ENCODE data around the gene RASGRF2.

The RASGRF2 gene

GRCh38 chr5:81080809-81081460 is 120.8 kb downstream of the RASGRF2 start:
- no peak for TF ChIP-seq CTCF (IDR thresholded peaks at IDR 0.05)
- DNase-seq = no peak
- Histone ChIP-seq H3K4me1 (no peaks in the 10 kb centered on the region), H3K9me3 (peaks cover 0 to 7% (median 0%) of the 10 kb centered on the region in 3 donors), H3K27ac (no peak overlapping the region), H3K27me3 (no peaks in the 10 kb centered on the region), H3K4me3 (no peak overlapping the region), H3K36me3 (no peaks in the 10 kb centered on the region)
- intact Hi-C loops (cut with DNase I; ENCODE audit: low total_unique reads) = no loop called here

DNA sequence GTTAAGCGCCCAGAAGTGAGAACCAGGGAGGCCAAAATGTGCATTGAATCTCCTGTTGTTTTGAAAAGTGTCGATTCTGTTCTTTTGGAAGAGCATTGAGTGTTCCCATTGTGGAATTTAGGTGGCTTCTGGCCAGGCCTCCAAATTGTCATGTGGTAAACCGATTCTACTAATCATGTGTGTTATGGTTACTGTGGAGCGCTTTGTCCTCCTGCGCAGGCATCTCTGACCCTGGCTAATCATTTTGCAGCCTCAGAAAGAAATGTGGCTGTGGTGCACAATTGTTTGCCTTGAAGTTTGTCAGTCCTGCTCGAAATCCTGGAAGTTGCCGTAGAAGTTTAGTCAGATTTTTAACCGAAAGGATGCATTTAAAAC is 121.3 kb downstream of the RASGRF2 start:
- no peak overlapping the region for H3K27ac ChIP-seq
- DNase-seq = no peak
- H3K27me3 ChIP-seq = no peaks in the 10 kb centered on the region
- no peaks in the 10 kb centered on the region for H3K36me3 ChIP-seq
- H3K4me3 ChIP-seq = no peak overlapping the region
- no peak for TF ChIP-seq CTCF (IDR thresholded peaks at IDR 0.05)
- H3K9me3 ChIP-seq = peaks cover 0 to 7% (median 0%) of the 10 kb centered on the region in 3 donors
- intact Hi-C loops (cut with DNase I; ENCODE audit: low total_unique reads) = no loop called here
- H3K4me1 ChIP-seq = no peaks in the 10 kb centered on the region

GRCh38 chr5:81086881-81087281 is 126.7 kb downstream of the RASGRF2 start:
- no peak overlapping the region for H3K27ac ChIP-seq
- H3K27me3 ChIP-seq = no peaks in the 10 kb centered on the region
- H3K9me3 ChIP-seq = no peaks in the 10 kb centered on the region
- H3K36me3 ChIP-seq = no peaks in the 10 kb centered on the region
- DNase-seq = no peak
- no peak for TF ChIP-seq CTCF (IDR thresholded peaks at IDR 0.05)
- intact Hi-C loops (cut with DNase I; ENCODE audit: low total_unique reads) = no loop called here
- H3K4me1 ChIP-seq = no peaks in the 10 kb centered on the region
- no peak overlapping the region for H3K4me3 ChIP-seq

GRCh38 chr5:81091199-81091598 is 131.0 kb downstream of the RASGRF2 start:
- H3K27me3 ChIP-seq = no peaks in the 10 kb centered on the region
- intact Hi-C loops (cut with DNase I; ENCODE audit: low total_unique reads) = no loop called here
- no peaks in the 10 kb centered on the region for H3K4me1 ChIP-seq
- no peaks in the 10 kb centered on the region for H3K9me3 ChIP-seq
- H3K36me3 ChIP-seq = no peaks in the 10 kb centered on the region
- DNase-seq = no peak
- TF ChIP-seq CTCF (IDR thresholded peaks at IDR 0.05) = no peak
- no peak overlapping the region for H3K4me3 ChIP-seq
- H3K27ac ChIP-seq = no peak overlapping the region

DNA sequence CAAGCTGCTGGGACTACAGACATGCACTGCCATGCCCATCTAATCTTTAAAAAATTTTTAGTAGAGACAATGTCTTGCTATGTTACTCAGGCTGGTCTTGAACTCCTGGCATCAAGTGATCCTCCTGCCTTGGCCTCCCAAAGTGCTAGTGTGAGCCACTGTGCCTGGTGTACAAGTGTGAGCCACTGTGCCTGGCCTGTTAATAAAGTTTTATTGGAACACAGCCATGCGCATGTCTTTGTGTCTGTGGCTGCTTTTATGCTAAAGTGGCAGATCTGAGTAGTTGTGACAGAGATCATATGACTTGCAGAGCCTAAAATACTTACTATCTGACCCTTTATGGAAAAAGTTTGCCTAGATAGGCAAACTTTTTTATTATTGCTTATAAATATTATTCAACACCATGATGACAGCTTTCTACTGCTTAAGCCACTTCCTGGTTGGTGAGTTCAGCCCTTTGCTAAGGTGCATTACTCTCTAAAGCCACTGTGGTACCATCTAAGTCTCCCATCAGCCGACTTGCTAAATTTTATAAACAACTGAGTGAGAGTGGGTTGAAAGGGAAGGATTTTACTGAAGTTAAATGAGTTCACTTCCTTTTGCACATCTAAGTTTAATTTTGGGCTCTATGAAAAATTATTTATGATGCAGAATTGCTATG is 133.5 kb downstream of the RASGRF2 start:
- Histone ChIP-seq H3K4me3 (no peak overlapping the region), H3K27me3 (no peaks in the 10 kb centered on the region), H3K9me3 (no peaks in the 10 kb centered on the region), H3K27ac (no peak overlapping the region), H3K36me3 (no peaks in the 10 kb centered on the region), H3K4me1 (no peaks in the 10 kb centered on the region)
- no peak for DNase-seq
- no peak for TF ChIP-seq CTCF (IDR thresholded peaks at IDR 0.05)
- intact Hi-C loops (cut with DNase I; ENCODE audit: low total_unique reads) = no loop called here

Data from tibial artery (tissue), 4 donors.